ENCODE data around the gene SV2B.

- TF ChIP-seq CTCF (conservative IDR thresholded peaks at IDR 0.05; ENCODE audit: low read depth, low read length) (no peak), EZH2 (IDR thresholded peaks at IDR 0.05; ENCODE audit: low read length, unreplicated experiment) (no peak)
These were observed 41.0 kb downstream of the SV2B start for GRCh38 chr15:91141097-91141496.
